Activated gamma-delta T cell (primary cell): Measurements from ENCODE around the gene SUN3.

Experiments used
- DNase-seq: peaks from one replicate; lab custom pipeline; 2025; lab: John Stamatoyannopoulos, UW

SUN3 gene

GRCh38 chr7:47979145-47979831, 49.6 kb downstream of the SUN3 start, which contains the start of gene HUS1:
Gene HUS1, minus strand, starts transcription at chr7:47979615. Its CDS starts 96 bp downstream, at chr7:47979519.
- peak; percentile 78 for DNase-seq

- no peak for DNase-seq
These were observed 50.1 kb downstream of the SUN3 start for GRCh38 chr7:47978790-47979144.

GRCh38 chr7:47973739-47974138, 55.2 kb downstream of the SUN3 start:
- no peak for DNase-seq

GRCh38 chr7:47970761-47971160, 58.1 kb downstream of the SUN3 start:
- DNase-seq, result no peak

GRCh38 chr7:47968847-47969774, 59.8 kb downstream of the SUN3 start:
- no peak for DNase-seq

GRCh38 chr7:47967708-47968107, 61.2 kb downstream of the SUN3 start:
- DNase-seq, result no peak

GRCh38 chr7:47967123-47967522, 61.8 kb downstream of the SUN3 start:
- no peak for DNase-seq

GRCh38 chr7:47965456-47965855, 63.5 kb downstream of the SUN3 start:
- no peak for DNase-seq

- DNase-seq, result no peak
These were observed 66.6 kb downstream of the SUN3 start for GRCh38 chr7:47962262-47962661.

- DNase-seq, result no peak
These were observed 71.8 kb downstream of the SUN3 start for GRCh38 chr7:47957156-47957555.

- DNase-seq, result no peak
These were observed 72.7 kb downstream of the SUN3 start for GRCh38 chr7:47956220-47956619.

- no peak for DNase-seq
These were observed 74.5 kb downstream of the SUN3 start for GRCh38 chr7:47954231-47954911.

- no peak for DNase-seq
These were observed 75.1 kb downstream of the SUN3 start for GRCh38 chr7:47953822-47954221.

GRCh38 chr7:47952224-47952623, 76.7 kb downstream of the SUN3 start:
- DNase-seq, result no peak

- DNase-seq, result no peak
These were observed 77.5 kb downstream of the SUN3 start for GRCh38 chr7:47951374-47951773.

- no peak for DNase-seq
These were observed 78.2 kb downstream of the SUN3 start for GRCh38 chr7:47950714-47951113.

GRCh38 chr7:47949703-47950102, 79.2 kb downstream of the SUN3 start:
- no peak for DNase-seq

GRCh38 chr7:47948141-47948790, 80.6 kb downstream of the SUN3 start, which contains the start of gene PKD1L1:
Gene PKD1L1, minus strand, starts transcription at chr7:47948466. Its CDS starts 26 bp downstream, at chr7:47948440.
- no peak for DNase-seq

- DNase-seq, result no peak
These were observed 81.6 kb downstream of the SUN3 start for GRCh38 chr7:47947355-47947749.

- no peak for DNase-seq
These were observed 82.1 kb downstream of the SUN3 start for GRCh38 chr7:47946581-47947354.
